Measurements from ENCODE around the gene PTPRJ.
"Not testable (repeated sequence)": the region's sequence is repeated elsewhere in the genome, so short reads cannot be mapped to it uniquely, and the experiment has no call there.

Gene PTPRJ

GRCh38 chr11:48122246-48122645 is 141.9 kb downstream of the PTPRJ start:
- DNase-seq: no peak
- in situ Hi-C loops (cut with HindIII; ENCODE audit: low pct_ligation_motif_present, low pct_unique_long_range_greater_than_20kb, low sequenced_read_pairs): no loop called here

GRCh38 chr11:48122656-48123055 is 142.3 kb downstream of the PTPRJ start:
- in situ Hi-C loops (cut with HindIII; ENCODE audit: low pct_ligation_motif_present, low pct_unique_long_range_greater_than_20kb, low sequenced_read_pairs): no loop called here
- no peak for DNase-seq

- DNase-seq: no peak
- in situ Hi-C loops (cut with HindIII; ENCODE audit: low pct_ligation_motif_present, low pct_unique_long_range_greater_than_20kb, low sequenced_read_pairs): no loop called here
Measured at GRCh38 chr11:48123254-48123875, 143.0 kb downstream of the PTPRJ start.

- no peak for DNase-seq
- in situ Hi-C loops (cut with HindIII; ENCODE audit: low pct_ligation_motif_present, low pct_unique_long_range_greater_than_20kb, low sequenced_read_pairs): no loop called here
Measured at GRCh38 chr11:48123934-48124755, 143.8 kb downstream of the PTPRJ start.

GRCh38 chr11:48124880-48125279 is 144.5 kb downstream of the PTPRJ start:
- in situ Hi-C loops (cut with HindIII; ENCODE audit: low pct_ligation_motif_present, low pct_unique_long_range_greater_than_20kb, low sequenced_read_pairs): no loop called here
- DNase-seq: no peak

- no peak for DNase-seq
- in situ Hi-C loops (cut with HindIII; ENCODE audit: low pct_ligation_motif_present, low pct_unique_long_range_greater_than_20kb, low sequenced_read_pairs): no loop called here
Measured at GRCh38 chr11:48125866-48126265, 145.5 kb downstream of the PTPRJ start.

GRCh38 chr11:48127521-48128183 is 147.3 kb downstream of the PTPRJ start:
- in situ Hi-C loops (cut with HindIII; ENCODE audit: low pct_ligation_motif_present, low pct_unique_long_range_greater_than_20kb, low sequenced_read_pairs): no loop called here
- DNase-seq: no peak

- in situ Hi-C loops (cut with HindIII; ENCODE audit: low pct_ligation_motif_present, low pct_unique_long_range_greater_than_20kb, low sequenced_read_pairs): no loop called here
- no peak for DNase-seq
Measured at GRCh38 chr11:48129697-48130395, 149.5 kb downstream of the PTPRJ start.

- no peak for DNase-seq
- in situ Hi-C loops (cut with HindIII; ENCODE audit: low pct_ligation_motif_present, low pct_unique_long_range_greater_than_20kb, low sequenced_read_pairs): no loop called here
Measured at GRCh38 chr11:48134221-48134922, 154.0 kb downstream of the PTPRJ start.

- in situ Hi-C loops (cut with HindIII; ENCODE audit: low pct_ligation_motif_present, low pct_unique_long_range_greater_than_20kb, low sequenced_read_pairs): no loop called here
- DNase-seq: no peak
Measured at GRCh38 chr11:48138222-48138621, 157.9 kb downstream of the PTPRJ start.

- in situ Hi-C loops (cut with HindIII; ENCODE audit: low pct_ligation_motif_present, low pct_unique_long_range_greater_than_20kb, low sequenced_read_pairs); DNase-seq: not testable (repeated sequence)
Measured at GRCh38 chr11:48139896-48140295, 159.5 kb downstream of the PTPRJ start.

- no peak for DNase-seq
- in situ Hi-C loops (cut with HindIII; ENCODE audit: low pct_ligation_motif_present, low pct_unique_long_range_greater_than_20kb, low sequenced_read_pairs): no loop called here
Measured at GRCh38 chr11:48141475-48142122, 161.2 kb downstream of the PTPRJ start.

- in situ Hi-C loops (cut with HindIII; ENCODE audit: low pct_ligation_motif_present, low pct_unique_long_range_greater_than_20kb, low sequenced_read_pairs): no loop called here
- DNase-seq: no peak
Measured at GRCh38 chr11:48142889-48143288, 162.5 kb downstream of the PTPRJ start.

GRCh38 chr11:48148749-48149148 is 168.4 kb downstream of the PTPRJ start:
- no peak for DNase-seq
- in situ Hi-C loops (cut with HindIII; ENCODE audit: low pct_ligation_motif_present, low pct_unique_long_range_greater_than_20kb, low sequenced_read_pairs): no loop called here

GRCh38 chr11:48150213-48150612 is 169.9 kb downstream of the PTPRJ start:
- in situ Hi-C loops (cut with HindIII; ENCODE audit: low pct_ligation_motif_present, low pct_unique_long_range_greater_than_20kb, low sequenced_read_pairs): no loop called here
- DNase-seq: no peak

GRCh38 chr11:48154151-48154550 is 173.8 kb downstream of the PTPRJ start:
- DNase-seq: no peak
- in situ Hi-C loops (cut with HindIII; ENCODE audit: low pct_ligation_motif_present, low pct_unique_long_range_greater_than_20kb, low sequenced_read_pairs): no loop called here

GRCh38 chr11:48161951-48162884 is 181.9 kb downstream of the PTPRJ start:
- in situ Hi-C loops (cut with HindIII; ENCODE audit: low pct_ligation_motif_present, low pct_unique_long_range_greater_than_20kb, low sequenced_read_pairs): no loop called here
- no peak for DNase-seq

Measured in ACHN (cell line).